ENCODE results near the gene SVOPL. TPM values are rescaled to one million over a fixed set of nuclear protein-coding genes. Genes with fewer than 3 reads are reported as not detected.

SVOPL gene
- total and polyA plus RNA-seq, 11 donors, result 0.15 TPM; not detected in 10

DNA sequence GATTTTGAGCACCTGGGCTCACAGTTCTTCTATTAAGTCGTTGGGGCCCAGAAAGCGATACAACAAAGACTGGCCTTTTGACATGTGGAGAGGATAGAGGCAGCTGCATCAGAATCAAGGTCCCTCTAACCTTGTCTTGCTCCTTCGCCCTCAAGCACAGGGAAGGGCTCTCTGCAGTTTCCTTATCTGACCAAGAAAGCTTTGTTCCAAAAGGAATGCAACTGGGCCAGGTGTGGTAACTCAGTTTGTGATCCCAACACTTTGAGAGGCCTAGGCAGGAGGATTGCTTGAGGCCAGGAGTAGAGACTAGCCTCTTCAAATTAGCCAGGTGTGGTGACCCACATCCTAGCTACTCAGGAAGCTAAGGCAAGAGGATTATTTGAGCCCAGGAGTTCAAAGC lies 32.2 kb downstream of the SVOPL start:
- Histone ChIP-seq H3K27me3 (peaks cover 0 to 12% (median 0%) of the 10 kb centered on the region in 9 donors), H3K4me3 (no peak overlapping the region), H3K36me3 (no peaks in the 10 kb centered on the region), H3K27ac (no peak overlapping the region), H3K9me3 (no peaks in the 10 kb centered on the region), H3K4me1 (peaks cover 0 to 6% (median 0%) of the 10 kb centered on the region in 12 donors)
- DNase-seq (no peak), ATAC-seq (no peak)
- 89 to 91% (median 90%) methylated on average over 3 of the region's 3 CpGs for WGBS, 4 donors
- TF ChIP-seq, protein P1, sequence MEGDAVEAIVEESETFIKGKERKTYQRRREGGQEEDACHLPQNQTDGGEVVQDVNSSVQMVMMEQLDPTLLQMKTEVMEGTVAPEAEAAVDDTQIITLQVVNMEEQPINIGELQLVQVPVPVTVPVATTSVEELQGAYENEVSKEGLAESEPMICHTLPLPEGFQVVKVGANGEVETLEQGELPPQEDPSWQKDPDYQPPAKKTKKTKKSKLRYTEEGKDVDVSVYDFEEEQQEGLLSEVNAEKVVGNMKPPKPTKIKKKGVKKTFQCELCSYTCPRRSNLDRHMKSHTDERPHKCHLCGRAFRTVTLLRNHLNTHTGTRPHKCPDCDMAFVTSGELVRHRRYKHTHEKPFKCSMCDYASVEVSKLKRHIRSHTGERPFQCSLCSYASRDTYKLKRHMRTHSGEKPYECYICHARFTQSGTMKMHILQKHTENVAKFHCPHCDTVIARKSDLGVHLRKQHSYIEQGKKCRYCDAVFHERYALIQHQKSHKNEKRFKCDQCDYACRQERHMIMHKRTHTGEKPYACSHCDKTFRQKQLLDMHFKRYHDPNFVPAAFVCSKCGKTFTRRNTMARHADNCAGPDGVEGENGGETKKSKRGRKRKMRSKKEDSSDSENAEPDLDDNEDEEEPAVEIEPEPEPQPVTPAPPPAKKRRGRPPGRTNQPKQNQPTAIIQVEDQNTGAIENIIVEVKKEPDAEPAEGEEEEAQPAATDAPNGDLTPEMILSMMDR (IDR thresholded peaks at IDR 0.05), result no peak
- TF ChIP-seq POLR2A (IDR thresholded peaks at IDR 0.05), result no peak
- intact Hi-C loops (cut with DNase I), result no loop called here

DNA sequence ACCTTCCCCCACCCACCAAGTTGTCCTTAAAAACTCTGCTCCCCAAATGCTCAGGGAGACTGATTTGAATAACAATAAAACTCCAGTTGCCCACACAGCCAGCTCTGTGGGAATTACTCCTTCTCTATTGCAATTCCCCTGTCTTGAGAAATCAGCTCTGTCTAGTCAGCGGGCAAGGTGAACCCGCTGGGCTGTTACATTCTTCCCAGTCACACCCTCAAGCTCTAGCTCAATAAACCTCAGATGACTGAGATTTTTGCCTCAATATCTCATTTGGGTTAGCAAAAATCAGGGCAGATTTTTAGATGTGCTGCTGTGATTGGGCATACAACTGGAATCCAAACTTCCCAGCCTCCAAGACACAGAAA lies 32.9 kb downstream of the SVOPL start:
- TF ChIP-seq POLR2A (IDR thresholded peaks at IDR 0.05), result no peak
- TF ChIP-seq, protein P1 (IDR thresholded peaks at IDR 0.05), result no peak
- Histone ChIP-seq H3K27me3 (peaks cover 0 to 14% (median 0%) of the 10 kb centered on the region in 9 donors), H3K4me3 (no peak overlapping the region), H3K27ac (no peak overlapping the region), H3K9me3 (no peaks in the 10 kb centered on the region), H3K4me1 (peaks cover 0 to 6% (median 0%) of the 10 kb centered on the region in 12 donors), H3K36me3 (no peaks in the 10 kb centered on the region)
- intact Hi-C loops (cut with DNase I), result no loop called here
- WGBS, 4 donors, result 93 to 100% (median 95%) methylated on average over 2 of the region's 2 CpGs
- ATAC-seq (no peak), DNase-seq (no peak)

DNA sequence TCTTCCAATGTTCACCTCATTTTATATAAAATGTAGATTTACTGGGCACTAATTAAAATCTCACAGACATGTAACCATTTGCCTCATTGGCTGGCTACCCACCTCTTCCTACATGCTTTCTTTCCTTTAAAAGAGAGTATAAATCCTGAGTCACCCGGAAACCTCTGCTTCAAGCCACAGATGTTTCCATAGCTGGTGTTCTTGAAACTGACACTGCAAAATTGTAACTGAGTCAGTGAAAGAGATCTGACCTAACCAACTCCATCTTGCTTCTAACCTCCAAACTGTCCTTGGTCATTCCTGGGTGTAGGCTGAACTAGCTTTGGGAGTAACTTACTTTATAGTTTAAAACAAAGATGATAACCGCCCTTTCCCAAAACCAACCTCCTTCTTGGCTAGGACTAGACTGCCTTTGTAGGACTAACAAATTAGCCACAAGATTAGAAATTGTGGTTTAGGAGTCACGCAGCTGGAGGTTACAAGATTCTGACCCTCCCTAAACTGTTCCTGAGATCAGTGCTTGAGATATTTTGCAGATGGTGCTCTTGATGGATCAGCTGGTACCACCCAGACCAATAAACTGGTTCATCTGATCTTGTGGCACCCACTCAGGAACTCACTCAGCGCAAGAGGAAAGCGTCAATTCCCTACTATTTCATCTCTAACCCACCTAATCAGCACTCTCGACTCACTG lies 33.5 kb downstream of the SVOPL start:
- ATAC-seq, result no peak
- H3K4me1 ChIP-seq, result peaks cover 0 to 6% (median 0%) of the 10 kb centered on the region in 12 donors
- no peaks in the 10 kb centered on the region for H3K36me3 ChIP-seq
- no peak overlapping the region for H3K27ac ChIP-seq
- H3K27me3 ChIP-seq, result peaks cover 0 to 14% (median 3%) of the 10 kb centered on the region in 9 donors
- no peak for TF ChIP-seq POLR2A (IDR thresholded peaks at IDR 0.05)
- TF ChIP-seq, protein P1 (IDR thresholded peaks at IDR 0.05), result no peak
- no peaks in the 10 kb centered on the region for H3K9me3 ChIP-seq
- WGBS, 4 donors, result 89 to 95% (median 90%) methylated on average over 6 of the region's 6 CpGs
- no peak for DNase-seq
- intact Hi-C loops (cut with DNase I), result no loop called here
- no peak overlapping the region for H3K4me3 ChIP-seq

DNA sequence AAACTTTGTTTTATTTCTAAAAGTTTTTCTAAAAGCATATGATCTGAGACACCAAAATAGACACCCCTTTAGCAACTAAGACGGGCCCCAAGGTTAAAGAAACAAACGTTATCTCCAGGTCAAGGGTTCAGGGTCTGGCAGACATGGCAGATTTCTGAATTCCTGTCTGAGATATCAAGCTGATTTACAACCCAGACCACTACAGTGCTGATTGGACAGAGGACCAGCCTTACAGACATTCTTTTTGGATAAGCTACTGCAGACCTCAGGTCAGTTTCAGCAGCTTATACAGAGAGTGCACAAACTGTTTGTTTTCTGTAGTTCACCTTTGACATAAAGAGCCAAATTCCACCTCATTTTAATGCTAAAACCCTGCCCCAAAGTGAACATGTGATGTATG lies 34.8 kb downstream of the SVOPL start:
- Histone ChIP-seq H3K36me3 (no peaks in the 10 kb centered on the region), H3K4me1 (peaks cover 0 to 6% (median 0%) of the 10 kb centered on the region in 12 donors), H3K27me3 (peaks cover 0 to 17% (median 3%) of the 10 kb centered on the region in 9 donors), H3K4me3 (no peak overlapping the region), H3K9me3 (no peaks in the 10 kb centered on the region), H3K27ac (no peak overlapping the region)
- no peak for ATAC-seq
- no peak for TF ChIP-seq POLR2A (IDR thresholded peaks at IDR 0.05)
- TF ChIP-seq, protein P1 (IDR thresholded peaks at IDR 0.05), result no peak
- WGBS, 4 donors, result 2 to 10% (median 8%) methylated on average over 2 of the region's 2 CpGs
- intact Hi-C loops (cut with DNase I), result no loop called here
- DNase-seq, result no peak

All from heart left ventricle (tissue), 16 donors.